Activated CD8-positive, alpha-beta memory T cell treated with anti-CD3 and anti-CD28 coated beads for 1 hour (primary cell): ENCODE measurements around the gene RFX8.

Experiments used
- DNase-seq, 2 donors: peaks; one replicate each; pipeline ENCODE4 v3.0.0-alpha.2; 2020; ENCODE audit warnings: low read depth in 1 of 2; ENCODE audit errors: extremely low read depth in 1 of 2

Gene RFX8

GRCh38 chr2:101383016-101383541 is 91.8 kb downstream of the RFX8 start:
- DNase-seq: no peak

DNA sequence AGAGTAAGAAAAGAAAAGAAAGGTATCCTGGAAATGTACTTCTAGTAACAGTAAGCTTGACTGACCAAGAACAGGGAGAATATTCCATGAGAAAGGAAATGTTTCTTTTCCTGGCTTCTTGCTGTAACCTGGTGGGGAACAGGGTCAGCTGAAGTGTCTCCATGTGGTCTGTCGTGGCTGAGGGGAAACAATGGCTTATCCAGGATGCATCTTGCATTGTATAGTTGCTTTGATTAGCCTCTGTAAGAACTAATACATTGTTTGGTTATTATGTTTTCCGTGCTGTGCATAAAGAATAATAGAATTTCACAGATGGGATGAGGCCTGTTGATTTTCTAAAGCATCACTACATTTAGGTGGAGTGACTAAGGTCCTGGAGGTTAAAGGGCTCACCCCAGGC is 92.5 kb downstream of the RFX8 start:
- no peak for DNase-seq

- DNase-seq: no peak
These were observed 94.5 kb downstream of the RFX8 start for GRCh38 chr2:101380376-101380775.

DNA sequence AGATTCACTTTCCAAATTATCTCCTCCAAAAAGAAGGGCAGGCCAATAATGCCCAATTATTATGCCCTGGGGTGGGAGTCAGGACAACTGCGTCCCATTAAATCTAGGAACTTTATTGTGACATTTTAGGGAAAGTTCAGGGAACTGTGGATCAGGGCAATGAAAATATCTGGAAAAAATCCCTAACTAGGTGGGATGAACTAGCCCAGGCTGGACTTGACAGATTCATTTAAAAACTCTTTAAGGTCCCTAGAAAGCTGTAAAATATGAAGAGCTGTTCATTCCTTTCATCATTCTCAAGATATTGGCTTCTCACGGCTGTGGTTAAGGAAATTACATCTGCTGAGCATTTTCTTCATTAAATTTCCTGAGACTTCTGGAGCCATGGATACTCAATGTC is 95.8 kb downstream of the RFX8 start:
- DNase-seq: no peak

DNA sequence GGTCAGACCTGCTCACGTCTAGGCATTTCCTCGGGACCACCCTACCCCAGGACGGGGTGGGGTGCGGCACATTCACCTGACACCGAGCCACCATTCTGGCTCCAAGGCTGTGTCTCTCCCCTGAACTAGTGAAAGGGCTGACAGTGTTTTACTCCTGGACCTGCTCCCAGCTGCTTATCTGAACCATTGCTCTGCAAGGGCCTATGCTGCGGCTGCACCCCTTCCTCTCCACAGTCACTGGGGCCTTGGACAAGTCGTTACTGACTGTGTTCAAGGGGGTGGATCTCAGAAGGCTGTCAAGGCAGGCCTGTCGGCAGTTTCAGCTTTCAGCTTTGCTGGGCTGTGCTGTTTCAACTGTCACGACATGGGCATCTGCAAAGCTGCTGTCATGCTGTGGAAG is 99.3 kb downstream of the RFX8 start:
- DNase-seq: no peak

- no peak for DNase-seq
These were observed 99.9 kb downstream of the RFX8 start for GRCh38 chr2:101374821-101375561.

DNA sequence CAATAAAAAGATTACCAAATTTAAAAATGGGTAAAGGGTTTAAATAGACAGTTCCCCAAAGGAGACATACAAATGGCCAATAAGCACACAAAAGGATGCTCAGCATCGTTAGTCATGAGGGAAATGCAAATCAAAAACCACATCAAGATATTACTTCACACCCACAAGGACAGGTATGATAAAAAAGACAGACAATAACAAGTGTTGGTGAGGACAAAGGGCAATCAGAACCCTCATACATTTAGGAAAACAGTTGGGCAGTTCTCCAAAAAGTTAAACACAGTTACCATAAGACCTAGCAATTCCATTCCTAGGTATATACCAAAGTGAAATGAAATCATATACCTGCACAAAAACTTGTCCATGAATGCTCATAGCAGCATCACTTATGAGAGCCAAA is 102.1 kb downstream of the RFX8 start:
- DNase-seq: no peak

GRCh38 chr2:101371636-101372035 is 103.3 kb downstream of the RFX8 start:
- no peak for DNase-seq

GRCh38 chr2:101369100-101369499 is 105.8 kb downstream of the RFX8 start:
- no peak for DNase-seq

GRCh38 chr2:101368376-101368775 is 106.5 kb downstream of the RFX8 start:
- DNase-seq: no peak

- DNase-seq: no peak
These were observed 107.4 kb downstream of the RFX8 start for GRCh38 chr2:101367508-101367907.

DNA sequence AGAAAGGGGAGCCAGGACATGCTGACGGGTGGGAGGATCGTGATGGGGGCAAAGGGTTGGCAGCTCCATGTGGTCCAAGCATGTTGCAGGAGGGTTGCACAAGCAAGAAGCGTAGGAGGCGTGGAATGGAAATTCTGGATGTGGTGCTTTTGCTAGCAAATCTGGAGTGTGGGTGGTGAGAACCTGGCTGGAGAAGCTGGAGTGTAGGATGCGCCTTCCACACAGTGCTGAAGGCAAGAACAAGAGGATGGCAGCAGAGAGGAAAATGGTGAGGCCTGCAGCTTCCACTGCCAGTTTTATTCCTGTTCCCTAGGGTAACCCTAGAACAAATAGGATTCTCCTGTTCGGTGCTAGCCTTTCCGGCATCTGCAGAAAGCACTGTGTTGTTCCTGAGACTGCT is 110.0 kb downstream of the RFX8 start:
- no peak for DNase-seq

DNA sequence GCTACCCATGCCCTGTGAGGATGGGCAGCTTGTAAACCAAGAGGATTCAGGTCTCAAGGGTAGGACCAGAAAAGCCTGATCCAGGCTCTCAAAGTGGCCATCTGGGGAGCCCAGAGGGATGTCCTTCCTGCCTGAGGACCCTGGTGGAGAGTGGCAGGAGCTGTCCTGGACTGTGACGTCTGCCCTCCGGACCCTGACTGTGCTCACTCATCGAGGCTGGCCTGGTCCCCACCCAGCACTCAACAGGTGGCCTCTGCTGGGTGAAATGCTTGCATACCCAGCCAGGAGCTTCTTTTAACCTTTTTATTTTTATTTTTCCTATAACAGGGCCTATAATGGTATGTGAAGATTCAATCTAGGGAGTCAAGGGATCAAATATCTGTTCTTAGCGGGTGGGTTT is 112.1 kb downstream of the RFX8 start:
- no peak for DNase-seq

DNA sequence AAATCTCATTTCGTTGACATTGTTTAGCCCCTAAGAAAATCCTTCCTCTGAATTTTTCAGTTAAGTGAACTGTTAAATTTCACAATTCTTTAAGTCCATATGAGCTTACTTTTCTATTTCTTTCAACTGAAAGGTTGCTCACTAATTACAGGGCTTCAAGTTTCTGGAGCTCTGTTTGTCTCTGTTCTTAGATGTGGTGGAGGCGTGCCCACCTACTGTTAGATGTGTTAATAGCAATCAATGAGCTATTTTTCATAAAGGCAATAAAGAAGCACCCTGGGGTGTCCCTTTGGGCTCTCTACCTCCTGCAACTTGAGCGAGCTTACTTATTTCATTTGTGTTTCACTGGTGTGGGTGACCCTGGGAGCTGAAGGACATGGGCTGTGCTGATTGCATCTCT is 112.6 kb downstream of the RFX8 start:
- no peak for DNase-seq

GRCh38 chr2:101361522-101361921 is 113.4 kb downstream of the RFX8 start:
- no peak for DNase-seq

GRCh38 chr2:101361121-101361520 is 113.8 kb downstream of the RFX8 start:
- DNase-seq: no peak

- no peak for DNase-seq
These were observed 114.7 kb downstream of the RFX8 start for GRCh38 chr2:101360232-101360631.

- DNase-seq: no peak
These were observed 115.4 kb downstream of the RFX8 start for GRCh38 chr2:101359410-101359954.

DNA sequence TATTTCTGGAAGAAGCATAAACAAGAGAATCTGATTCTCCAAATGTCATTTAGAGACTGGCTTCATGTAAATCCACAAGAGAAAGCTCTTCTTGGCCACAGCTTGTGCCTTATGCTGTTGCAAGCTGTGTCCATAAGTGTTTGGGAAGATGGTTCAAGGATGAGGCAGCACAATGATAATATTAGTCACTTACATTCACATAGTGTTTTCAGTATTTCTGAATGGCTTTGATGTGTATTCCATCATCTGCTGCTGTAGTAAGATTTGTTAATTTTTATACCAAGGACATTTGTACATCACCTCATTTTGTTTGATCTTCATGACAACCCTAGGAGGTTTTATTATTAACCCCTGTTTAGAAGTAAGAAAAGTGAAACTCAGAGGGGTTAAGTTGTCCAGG is 117.5 kb downstream of the RFX8 start:
- no peak for DNase-seq

DNA sequence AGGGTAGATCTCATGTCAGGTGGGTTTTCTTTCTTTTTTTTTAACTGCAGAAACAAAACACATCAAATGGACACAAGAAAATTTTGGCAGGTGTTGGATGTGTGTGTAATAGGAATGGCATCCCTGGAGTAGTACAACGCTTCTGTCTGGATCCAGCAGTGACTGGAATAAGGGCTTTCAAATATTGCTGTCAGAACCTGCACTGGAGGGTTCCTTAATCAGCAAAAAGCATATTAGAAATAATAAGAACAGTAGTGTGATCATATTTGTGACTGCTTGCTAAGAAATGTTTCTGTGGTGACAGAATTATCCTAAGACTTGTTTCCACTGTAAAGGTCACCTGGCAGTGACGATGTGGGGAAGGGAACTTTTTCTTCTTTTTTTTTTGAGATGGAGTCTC is 118.4 kb downstream of the RFX8 start:
- no peak for DNase-seq

DNA sequence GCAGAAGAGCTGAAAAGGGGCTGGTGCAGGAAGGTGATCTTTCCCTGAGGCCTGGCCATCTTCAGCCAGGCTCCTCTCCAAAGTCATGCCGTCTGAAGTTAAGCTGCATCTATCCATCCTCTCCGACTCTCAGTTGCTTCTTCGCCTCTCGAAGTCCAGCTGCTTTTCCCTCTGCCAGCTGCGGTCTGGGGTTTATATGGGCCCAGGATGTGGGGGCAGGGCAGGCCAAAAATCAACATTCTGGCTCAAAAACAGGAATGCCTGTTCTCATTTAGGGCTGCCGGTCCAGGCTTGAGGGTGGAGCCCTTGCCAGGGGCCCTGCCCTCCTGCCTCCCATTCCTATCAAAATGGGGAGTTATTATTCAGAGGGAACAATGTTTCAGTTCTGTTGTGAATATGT is 118.9 kb downstream of the RFX8 start:
- DNase-seq: no peak

GRCh38 chr2:101355401-101356054 is 119.4 kb downstream of the RFX8 start:
- no peak for DNase-seq
